Measurements from ENCODE around the gene SLC5A11. TPM values are rescaled to one million over a fixed set of nuclear protein-coding genes. Genes with fewer than 3 reads are reported as not detected.

Gene SLC5A11
- total and polyA plus RNA-seq, 2 of the 13 experiments (the other 11 are each of a cell fraction or from before 2014, with no cell fraction given), result 1.2 to 3.3 TPM

DNA sequence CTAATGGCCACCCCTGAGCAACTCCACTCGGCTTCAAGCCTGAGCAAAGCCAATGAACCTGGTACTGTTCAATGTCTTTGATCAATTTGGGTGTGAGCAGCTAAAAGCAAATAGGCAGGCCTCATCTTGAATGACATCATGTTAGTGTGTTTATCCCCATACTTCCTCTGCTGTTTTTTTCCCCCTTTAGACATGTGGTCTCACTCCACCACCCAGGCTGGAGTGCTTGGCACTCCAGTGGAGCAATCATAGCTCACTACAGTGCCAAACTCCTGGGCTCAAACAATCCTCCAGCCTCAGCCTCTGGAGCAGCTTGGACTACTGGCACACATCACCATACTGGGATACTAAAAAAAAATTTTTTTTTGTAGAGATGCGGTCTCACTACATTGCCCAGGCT is 94.0 kb downstream of the SLC5A11 start:
- H3K4me2 ChIP-seq (ENCODE audit: low read depth, low read length), result no peak overlapping the region
- H2AFZ ChIP-seq (ENCODE audit: low read length), result no peak overlapping the region
- ChIA-PET CTCF (ENCODE audit: low intra/inter-chr PET ratio, low total read pairs) (no interaction called here), POLR2A (no interaction called here)
- H3K27me3 ChIP-seq (ENCODE audit: control insufficient read depth in 1 of 2, insufficient read depth in 2 of 2, low read length in 2 of 2), result no peaks in the 10 kb centered on the region
- FAIRE-seq (no peak), DNase-seq (ENCODE audit: low spot score) (no peak), ATAC-seq (no peak; the same call in 2 of the 3 replicates)
- H3K4me1 ChIP-seq (ENCODE audit: insufficient read depth, low read length), result no peaks in the 10 kb centered on the region
- H3K36me3 ChIP-seq (replicated peaks in 1 of 2; ENCODE audit: control insufficient read depth in 1 of 2, insufficient read depth in 2 of 2, low read length in 2 of 2), result peaks cover 24 to 70% of the 10 kb centered on the region in 2 experiments
- no peak for TF ChIP-seq RBFOX2 (IDR thresholded peaks at IDR 0.05; ENCODE audit: low read depth, low read length)
- TF ChIP-seq ATF7 (IDR thresholded peaks at IDR 0.05), result peak; percentile 8; the same call in 1 of the 2 replicates
- no peak for TF ChIP-seq ATF7 (CRISPR knock-in tag; IDR thresholded peaks at IDR 0.05)
- no peak for TF ChIP-seq ZNF335 (CRISPR knock-in tag; IDR thresholded peaks at IDR 0.05)
- no peak for TF ChIP-seq KLF16 (CRISPR knock-in tag; IDR thresholded peaks at IDR 0.05)
- TF ChIP-seq, protein P1, sequence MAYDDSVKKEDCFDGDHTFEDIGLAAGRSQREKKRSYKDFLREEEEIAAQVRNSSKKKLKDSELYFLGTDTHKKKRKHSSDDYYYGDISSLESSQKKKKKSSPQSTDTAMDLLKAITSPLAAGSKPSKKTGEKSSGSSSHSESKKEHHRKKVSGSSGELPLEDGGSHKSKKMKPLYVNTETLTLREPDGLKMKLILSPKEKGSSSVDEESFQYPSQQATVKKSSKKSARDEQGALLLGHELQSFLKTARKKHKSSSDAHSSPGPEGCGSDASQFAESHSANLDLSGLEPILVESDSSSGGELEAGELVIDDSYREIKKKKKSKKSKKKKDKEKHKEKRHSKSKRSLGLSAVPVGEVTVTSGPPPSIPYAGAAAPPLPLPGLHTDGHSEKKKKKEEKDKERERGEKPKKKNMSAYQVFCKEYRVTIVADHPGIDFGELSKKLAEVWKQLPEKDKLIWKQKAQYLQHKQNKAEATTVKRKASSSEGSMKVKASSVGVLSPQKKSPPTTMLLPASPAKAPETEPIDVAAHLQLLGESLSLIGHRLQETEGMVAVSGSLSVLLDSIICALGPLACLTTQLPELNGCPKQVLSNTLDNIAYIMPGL (CRISPR knock-in tag; IDR thresholded peaks at IDR 0.05; ENCODE audit: borderline replicate concordance in 1 of 2, low read depth in 1 of 2), result no peak
- TF ChIP-seq CEBPB (IDR thresholded peaks at IDR 0.05; ENCODE audit: borderline replicate concordance, low read depth, low read length), result no peak
- H3K9me3 ChIP-seq (ENCODE audit: low read length), result no peaks in the 10 kb centered on the region
- no TSS peak for BruUV-seq (replicated peaks)
- 93% methylated on average over 2 of the region's 2 CpGs for WGBS (ENCODE audit: low lambda C conversion rate)
- H3K4me3 ChIP-seq (replicated peaks in 1 of 3; ENCODE audit: insufficient read depth in 1 of 3, low read depth in 2 of 3, low read length in 3 of 3), result no peak overlapping the region
- no peaks in the 10 kb centered on the region for H3K79me2 ChIP-seq (ENCODE audit: insufficient read depth, low read length)
- intact Hi-C loops (cut with micrococcal nuclease; ENCODE audit: unreplicated experiment) (no loop called here), in situ Hi-C loops (cut with HindIII; ENCODE audit: extremely low pct_ligation_motif_present, low pct_unique_long_range_greater_than_20kb) (no loop called here)
- no peaks in the 10 kb centered on the region for H4K20me1 ChIP-seq (ENCODE audit: insufficient read depth, low read length)
- H3K27ac ChIP-seq (ENCODE audit: extremely low read length, insufficient read depth, low read length), result no peak overlapping the region
- H3K9ac ChIP-seq (ENCODE audit: insufficient read depth, low read depth, low read length), result no peak overlapping the region

DNA sequence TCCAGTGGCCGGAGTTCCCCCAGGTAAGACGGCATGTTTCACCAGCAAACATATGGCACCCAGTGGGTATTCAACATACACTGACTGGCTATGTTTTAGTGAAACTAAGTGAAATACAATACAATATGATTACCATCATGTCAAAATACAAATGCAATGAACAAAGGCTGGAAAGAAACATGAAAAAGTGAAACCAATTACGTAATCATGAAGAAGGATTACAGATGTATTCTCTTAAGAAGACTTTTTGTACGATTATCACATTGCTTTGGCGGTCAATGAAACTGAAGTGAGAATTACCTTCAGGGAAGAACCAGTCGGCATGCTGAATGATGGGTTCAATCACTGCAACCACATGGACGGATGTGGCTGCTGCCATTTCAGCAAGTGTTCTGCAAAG is 97.7 kb downstream of the SLC5A11 start:
- Histone ChIP-seq H2AFZ (ENCODE audit: low read length) (no peak overlapping the region), H3K4me1 (ENCODE audit: insufficient read depth, low read length) (no peaks in the 10 kb centered on the region), H3K4me2 (ENCODE audit: low read depth, low read length) (no peak overlapping the region), H3K4me3 (replicated peaks in 1 of 3; ENCODE audit: insufficient read depth in 1 of 3, low read depth in 2 of 3, low read length in 3 of 3) (no peak overlapping the region), H3K9ac (ENCODE audit: insufficient read depth, low read depth, low read length) (no peak overlapping the region), H3K79me2 (ENCODE audit: insufficient read depth, low read length) (no peaks in the 10 kb centered on the region), H3K9me3 (ENCODE audit: low read length) (no peaks in the 10 kb centered on the region), H4K20me1 (ENCODE audit: insufficient read depth, low read length) (no peaks in the 10 kb centered on the region), H3K27ac (ENCODE audit: extremely low read length, insufficient read depth, low read length) (no peak overlapping the region), H3K36me3 (replicated peaks in 1 of 2; ENCODE audit: control insufficient read depth in 1 of 2, insufficient read depth in 2 of 2, low read length in 2 of 2) (peaks cover 20 to 60% of the 10 kb centered on the region in 2 experiments), H3K27me3 (ENCODE audit: control insufficient read depth in 1 of 2, insufficient read depth in 2 of 2, low read length in 2 of 2) (no peaks in the 10 kb centered on the region)
- peak; percentile 23 for FAIRE-seq
- intact Hi-C loops (cut with micrococcal nuclease; ENCODE audit: unreplicated experiment), result no loop called here
- no peak for TF ChIP-seq ZNF776 (CRISPR knock-in tag; IDR thresholded peaks at IDR 0.05)
- TF ChIP-seq CEBPB (IDR thresholded peaks at IDR 0.05; ENCODE audit: borderline replicate concordance, low read depth, low read length), result peak; percentile 71
- no peak for ATAC-seq
- CTCF ChIA-PET (ENCODE audit: low intra/inter-chr PET ratio, low total read pairs), result no interaction called here
- in situ Hi-C loops (cut with HindIII; ENCODE audit: extremely low pct_ligation_motif_present, low pct_unique_long_range_greater_than_20kb), result no loop called here
- BruUV-seq (replicated peaks), result no TSS peak
- POLR2A ChIA-PET, result no interaction called here
- no peak for DNase-seq (ENCODE audit: low spot score)
- 98% methylated on average over 7 of the region's 7 CpGs for WGBS (ENCODE audit: low lambda C conversion rate)

All from HepG2 (cell line).